ENCODE results near the gene IL17RB.

DNA sequence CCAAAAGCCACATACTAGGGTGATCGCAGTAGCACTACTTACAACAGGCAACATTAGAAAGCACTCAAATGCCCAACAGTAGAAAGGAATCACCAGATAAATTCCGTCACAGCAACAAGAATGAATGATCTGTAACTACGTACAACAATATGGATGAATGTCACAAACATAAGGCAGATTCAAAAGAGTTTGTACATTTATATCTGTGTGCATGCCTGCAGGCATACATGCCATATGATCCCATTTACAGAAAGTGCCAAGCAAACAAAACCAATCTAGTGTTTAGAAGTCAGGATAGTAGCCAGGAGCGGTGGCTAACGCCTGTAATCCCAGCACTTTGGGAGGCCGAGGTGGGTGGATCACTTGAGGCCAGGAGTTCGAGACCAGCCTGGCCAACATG, 3.5 kb downstream of the IL17RB start:
- no peak for TF ChIP-seq TCF12 (IDR thresholded peaks at IDR 0.05; ENCODE audit: low read depth)
- TF ChIP-seq TAF1 (IDR thresholded peaks at IDR 0.05; ENCODE audit: low read depth) = no peak
- TF ChIP-seq RAD21 (IDR thresholded peaks at IDR 0.05; ENCODE audit: low read depth) = no peak

All from Ishikawa (cell line).